ENCODE measurements around the gene CEP126. TPM values are rescaled to one million over a fixed set of nuclear protein-coding genes. Genes with fewer than 3 reads are reported as not detected.
"Not testable (repeated sequence)": the region's sequence is repeated elsewhere in the genome, so short reads cannot be mapped to it uniquely, and the experiment has no call there.

CEP126 gene
- total RNA-seq, 2 experiments from 2014 or later = 1.1 to 1.2 TPM

DNA sequence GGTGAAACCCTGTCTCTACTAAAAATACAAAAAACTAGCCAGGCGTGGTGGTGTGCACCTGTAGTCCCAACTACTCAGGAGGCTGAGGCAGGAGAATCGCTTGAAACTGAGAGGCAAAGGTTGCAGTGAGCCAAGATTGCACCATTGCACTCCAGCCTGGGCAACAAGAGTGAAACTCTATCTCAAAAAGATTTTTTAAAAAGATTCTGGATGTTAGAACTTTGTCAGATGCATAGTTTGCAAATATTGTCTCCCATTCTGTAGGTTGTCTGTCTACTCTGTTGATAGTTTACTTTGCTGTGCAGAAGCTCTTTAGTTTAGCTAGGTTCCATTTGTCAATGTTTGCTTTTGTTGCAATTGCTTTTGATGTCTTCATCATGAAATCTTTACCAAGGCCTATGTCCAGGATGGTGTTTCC is 79.3 kb downstream of the CEP126 start:
- DNase-seq; H3K27me3 Mint-ChIP-seq (ENCODE audit: low read depth); H3K9me3 Mint-ChIP-seq; CTCF ChIA-PET; H3K4me1 Mint-ChIP-seq (ENCODE audit: low read depth); intact Hi-C loops (cut with micrococcal nuclease); H3K36me3 Mint-ChIP-seq (ENCODE audit: low read depth); H3K4me3 Mint-ChIP-seq; H3K27ac Mint-ChIP-seq: not testable (repeated sequence)

- no peak overlapping the region for H3K27ac Mint-ChIP-seq
- intact Hi-C loops (cut with micrococcal nuclease) = no loop called here
- DNase-seq = no peak
- H3K4me3 Mint-ChIP-seq = no peak overlapping the region
- no peaks in the 10 kb centered on the region for H3K9me3 Mint-ChIP-seq
- no peaks in the 10 kb centered on the region for H3K4me1 Mint-ChIP-seq (ENCODE audit: low read depth)
- H3K36me3 Mint-ChIP-seq (ENCODE audit: low read depth) = peaks cover 2% of the 10 kb centered on the region
- CTCF ChIA-PET = interaction anchor here (3.4 kb wide), 1 partner anchor 11 kb away, joined by 19 read pairs; no protein-coding TSS in a partner anchor
- H3K27me3 Mint-ChIP-seq (ENCODE audit: low read depth) = no peaks in the 10 kb centered on the region
These were observed 81.3 kb downstream of the CEP126 start for GRCh38 chr11:101996111-101996510.

- Mint-ChIP-seq H3K27me3 (ENCODE audit: low read depth) (no peaks in the 10 kb centered on the region), H3K27ac (no peak overlapping the region), H3K36me3 (ENCODE audit: low read depth) (no peaks in the 10 kb centered on the region), H3K4me3 (no peak overlapping the region), H3K4me1 (ENCODE audit: low read depth) (peaks cover 7% of the 10 kb centered on the region), H3K9me3 (no peaks in the 10 kb centered on the region)
- no peak for DNase-seq
- CTCF ChIA-PET = no interaction called here
- intact Hi-C loops (cut with micrococcal nuclease) = loop anchor here (10.0 kb wide), 1 partner anchor 547 kb away; no protein-coding TSS in a partner anchor
These were observed 87.0 kb downstream of the CEP126 start for GRCh38 chr11:102001657-102002338.

- no peak overlapping the region for H3K4me3 Mint-ChIP-seq
- intact Hi-C loops (cut with micrococcal nuclease) = loop anchor here (10.0 kb wide), 1 partner anchor 549 kb away; no protein-coding TSS in a partner anchor
- H3K4me1 Mint-ChIP-seq (ENCODE audit: low read depth) = peaks cover 7% of the 10 kb centered on the region
- no peaks in the 10 kb centered on the region for H3K36me3 Mint-ChIP-seq (ENCODE audit: low read depth)
- H3K27ac Mint-ChIP-seq = no peak overlapping the region
- DNase-seq = no peak
- H3K27me3 Mint-ChIP-seq (ENCODE audit: low read depth) = no peaks in the 10 kb centered on the region
- H3K9me3 Mint-ChIP-seq = no peaks in the 10 kb centered on the region
- CTCF ChIA-PET = interaction anchor here (1.0 kb wide), 1 partner anchor 140 kb away, joined by 3 read pairs; no protein-coding TSS in a partner anchor
These were observed 89.4 kb downstream of the CEP126 start for GRCh38 chr11:102004220-102004619.

- H3K27ac Mint-ChIP-seq = no peak overlapping the region
- CTCF ChIA-PET = interaction anchor here (0.7 to 6.3 kb wide), 9 partner anchors 16 to 145 kb away, joined by 3 to 122 read pairs (median 4); no protein-coding TSS in a partner anchor
- peaks cover 7% of the 10 kb centered on the region for H3K4me1 Mint-ChIP-seq (ENCODE audit: low read depth)
- intact Hi-C loops (cut with micrococcal nuclease) = loop anchor here (10.0 kb wide), 1 partner anchor 551 kb away; no protein-coding TSS in a partner anchor
- H3K27me3 Mint-ChIP-seq (ENCODE audit: low read depth) = peaks cover 7% of the 10 kb centered on the region
- H3K4me3 Mint-ChIP-seq = no peak overlapping the region
- H3K36me3 Mint-ChIP-seq (ENCODE audit: low read depth) = no peaks in the 10 kb centered on the region
- no peaks in the 10 kb centered on the region for H3K9me3 Mint-ChIP-seq
- no peak for DNase-seq
These were observed 90.5 kb downstream of the CEP126 start for GRCh38 chr11:102005306-102005705.

- Mint-ChIP-seq H3K9me3 (no peaks in the 10 kb centered on the region), H3K27ac (no peak overlapping the region), H3K27me3 (ENCODE audit: low read depth) (peaks cover 7% of the 10 kb centered on the region), H3K36me3 (ENCODE audit: low read depth) (no peaks in the 10 kb centered on the region), H3K4me3 (no peak overlapping the region), H3K4me1 (ENCODE audit: low read depth) (peaks cover 7% of the 10 kb centered on the region)
- no peak for DNase-seq
- CTCF ChIA-PET = interaction anchor here (0.7 to 6.3 kb wide), 14 partner anchors 10 to 190 kb away, joined by 3 to 122 read pairs (median 4); no protein-coding TSS in a partner anchor
- intact Hi-C loops (cut with micrococcal nuclease) = loop anchor here (10.0 kb wide), 1 partner anchor 552 kb away; no protein-coding TSS in a partner anchor
These were observed 92.2 kb downstream of the CEP126 start for GRCh38 chr11:102006835-102007566.

DNA sequence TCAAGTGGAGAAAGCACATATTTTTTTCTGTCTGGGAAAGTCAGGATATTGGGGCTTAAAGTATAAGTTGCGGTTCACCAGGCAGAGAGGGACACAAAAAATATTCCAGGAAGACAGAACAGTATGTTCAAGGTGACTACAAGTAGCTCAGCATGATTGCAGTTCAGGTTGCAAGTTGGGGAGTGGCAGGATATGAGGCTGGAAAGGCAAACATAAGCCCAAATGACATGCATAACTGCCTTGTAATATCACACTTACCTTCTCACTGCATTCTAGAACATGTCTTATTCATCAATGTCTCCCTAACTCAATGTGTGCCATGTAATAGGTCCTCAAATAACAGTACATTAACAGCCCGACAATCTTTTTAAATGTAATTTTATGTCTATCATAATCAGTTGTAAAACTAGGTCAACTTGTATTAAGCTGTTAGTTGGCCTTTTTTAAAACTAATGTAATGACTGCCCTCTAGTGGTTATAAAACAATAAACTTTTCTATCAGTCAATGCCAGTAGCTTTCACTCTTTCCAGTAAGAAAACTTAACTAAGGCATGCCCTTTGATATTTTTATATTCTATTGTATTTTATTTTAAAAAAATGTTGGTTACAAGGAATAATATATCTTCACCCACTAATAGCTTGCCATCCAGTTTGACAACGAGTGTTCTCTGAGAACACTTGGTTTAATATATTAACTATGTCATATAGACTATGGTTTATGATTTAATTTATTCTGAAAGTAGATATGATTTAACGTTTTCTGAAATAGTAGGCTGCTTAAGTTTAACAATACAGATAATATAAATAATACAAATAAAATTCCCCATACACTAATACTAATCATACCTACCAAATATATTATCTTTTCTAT is 93.0 kb downstream of the CEP126 start:
- no peaks in the 10 kb centered on the region for H3K9me3 Mint-ChIP-seq
- H3K4me3 Mint-ChIP-seq = no peak overlapping the region
- intact Hi-C loops (cut with micrococcal nuclease) = loop anchor here (1.0 to 10.0 kb wide), 4 partner anchors 93 to 553 kb away; partner anchors contain the start of gene CEP126
- peaks cover 11% of the 10 kb centered on the region for H3K27me3 Mint-ChIP-seq (ENCODE audit: low read depth)
- DNase-seq = no peak
- peaks cover 7% of the 10 kb centered on the region for H3K4me1 Mint-ChIP-seq (ENCODE audit: low read depth)
- H3K27ac Mint-ChIP-seq = no peak overlapping the region
- CTCF ChIA-PET = interaction anchor here (0.6 to 6.3 kb wide), 22 partner anchors 9 to 261 kb away, joined by 3 to 122 read pairs (median 3); no protein-coding TSS in a partner anchor
- no peaks in the 10 kb centered on the region for H3K36me3 Mint-ChIP-seq (ENCODE audit: low read depth)

GRCh38 chr11:102010776-102011494 is 96.1 kb downstream of the CEP126 start:
- DNase-seq = no peak
- no peaks in the 10 kb centered on the region for H3K4me1 Mint-ChIP-seq (ENCODE audit: low read depth)
- CTCF ChIA-PET = interaction anchor here (0.7 to 6.3 kb wide), 2 partner anchors 147 to 151 kb away, joined by 3 to 122 read pairs; no protein-coding TSS in a partner anchor
- no peak overlapping the region for H3K4me3 Mint-ChIP-seq
- H3K27ac Mint-ChIP-seq = no peak overlapping the region
- H3K36me3 Mint-ChIP-seq (ENCODE audit: low read depth) = no peaks in the 10 kb centered on the region
- intact Hi-C loops (cut with micrococcal nuclease) = no loop called here
- peaks cover 14% of the 10 kb centered on the region for H3K27me3 Mint-ChIP-seq (ENCODE audit: low read depth)
- H3K9me3 Mint-ChIP-seq = no peaks in the 10 kb centered on the region

DNA sequence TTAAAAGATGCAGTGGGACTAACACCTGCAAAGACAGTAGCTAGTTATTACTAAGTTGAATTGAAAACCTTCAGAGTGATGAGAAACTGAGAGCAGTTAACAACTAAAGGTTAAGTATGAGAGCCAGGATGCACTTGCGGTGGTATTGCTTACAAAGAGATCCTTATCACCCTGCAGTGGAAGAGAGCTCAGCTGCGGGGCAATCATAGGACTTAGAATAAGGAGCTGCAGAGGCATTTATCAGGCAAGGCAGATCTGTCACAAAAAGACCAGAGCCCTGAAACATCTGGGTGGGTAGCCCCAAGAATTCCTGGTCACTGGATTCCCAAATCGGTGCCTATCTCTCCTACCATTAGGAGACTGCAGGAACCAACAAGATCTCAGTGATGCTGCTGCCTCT is 98.1 kb downstream of the CEP126 start:
- intact Hi-C loops (cut with micrococcal nuclease) = no loop called here
- Mint-ChIP-seq H3K4me1 (ENCODE audit: low read depth) (no peaks in the 10 kb centered on the region), H3K27me3 (ENCODE audit: low read depth) (peaks cover 14% of the 10 kb centered on the region), H3K4me3 (no peak overlapping the region), H3K27ac (no peak overlapping the region), H3K9me3 (no peaks in the 10 kb centered on the region), H3K36me3 (ENCODE audit: low read depth) (no peaks in the 10 kb centered on the region)
- CTCF ChIA-PET = no interaction called here
- no peak for DNase-seq

- DNase-seq = no peak
These were observed 99.9 kb downstream of the CEP126 start for GRCh38 chr11:102014756-102015155.

DNA sequence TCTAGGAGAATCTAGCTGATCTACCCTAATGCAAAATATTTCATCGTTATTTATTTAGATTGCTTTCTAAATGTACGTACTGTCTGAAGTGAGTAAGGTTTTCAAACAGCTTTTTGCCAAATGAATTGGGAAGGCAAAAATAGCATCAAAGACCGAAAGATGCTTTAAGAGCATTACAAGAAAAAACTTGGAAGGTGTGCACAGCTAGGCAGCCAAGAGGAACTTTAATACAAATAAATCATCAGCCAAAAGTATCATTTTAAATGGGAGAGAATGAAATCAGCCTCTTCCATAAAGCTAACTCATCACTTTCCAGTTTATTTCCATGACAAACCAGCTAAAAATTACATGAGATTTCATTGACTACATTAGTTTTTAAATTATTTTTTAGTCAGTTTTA is 102.2 kb downstream of the CEP126 start:
- DNase-seq = no peak
- peaks cover 8% of the 10 kb centered on the region for H3K27me3 Mint-ChIP-seq (ENCODE audit: low read depth)
- CTCF ChIA-PET = interaction anchor here (0.7 to 2.2 kb wide), 2 partner anchors 9 to 274 kb away, joined by 3 to 15 read pairs; no protein-coding TSS in a partner anchor
- no peaks in the 10 kb centered on the region for H3K4me1 Mint-ChIP-seq (ENCODE audit: low read depth)
- H3K36me3 Mint-ChIP-seq (ENCODE audit: low read depth) = no peaks in the 10 kb centered on the region
- H3K9me3 Mint-ChIP-seq = no peaks in the 10 kb centered on the region
- intact Hi-C loops (cut with micrococcal nuclease) = no loop called here
- no peak overlapping the region for H3K27ac Mint-ChIP-seq
- H3K4me3 Mint-ChIP-seq = no peak overlapping the region

More at GRCh38 chr11:102014756-102015155, 99.9 kb downstream of the CEP126 start:
- Mint-ChIP-seq H3K27me3 (ENCODE audit: low read depth) (peaks cover 12% of the 10 kb centered on the region), H3K4me1 (ENCODE audit: low read depth) (no peaks in the 10 kb centered on the region), H3K27ac (no peak overlapping the region), H3K36me3 (ENCODE audit: low read depth) (no peaks in the 10 kb centered on the region), H3K9me3 (no peaks in the 10 kb centered on the region), H3K4me3 (no peak overlapping the region)
- intact Hi-C loops (cut with micrococcal nuclease) = no loop called here
- CTCF ChIA-PET = interaction anchor here (0.6 to 1.0 kb wide), 2 partner anchors 14 to 172 kb away, joined by 4 to 6 read pairs; no protein-coding TSS in a partner anchor
